Nucleus accumbens (tissue), 56 donors: ENCODE measurements around the gene CINP.
"Not testable (repeated sequence)": the region's sequence is repeated elsewhere in the genome, so short reads cannot be mapped to it uniquely, and the experiment has no call there.

Source experiments
- DNase-seq, 56 donors: peaks; one replicate each; lab custom pipeline; 2025; lab: John Stamatoyannopoulos, UW

The CINP gene

GRCh38 chr14:102356280-102356679 lies 6.4 kb downstream of the CINP start:
- no peak for DNase-seq

- DNase-seq, result no peak
These were observed 9.5 kb downstream of the CINP start for GRCh38 chr14:102353126-102353619.

GRCh38 chr14:102352213-102352612 lies 10.5 kb downstream of the CINP start:
- DNase-seq, result peak in 11 of 56 donors; percentile 8 to 28 (median 20)

- DNase-seq, result not testable (repeated sequence)
These were observed 11.1 kb downstream of the CINP start for GRCh38 chr14:102351593-102351992.

- DNase-seq, result no peak
These were observed 11.7 kb downstream of the CINP start for GRCh38 chr14:102351023-102351422.

- DNase-seq, result no peak
These were observed 14.3 kb downstream of the CINP start for GRCh38 chr14:102348376-102348775.

GRCh38 chr14:102346645-102347044 lies 16.0 kb downstream of the CINP start:
- no peak for DNase-seq

GRCh38 chr14:102345232-102345631 lies 17.5 kb downstream of the CINP start:
- peak in 1 of 56 donors; percentile 21 for DNase-seq

- peak in 54 of 56 donors; percentile 18 to 92 (median 77) for DNase-seq
These were observed 18.2 kb downstream of the CINP start for GRCh38 chr14:102344485-102344884.

GRCh38 chr14:102344084-102344483 lies 18.6 kb downstream of the CINP start:
- peak in 5 of 56 donors; percentile 48 to 57 (median 51) for DNase-seq

- no peak for DNase-seq
These were observed 20.5 kb downstream of the CINP start for GRCh38 chr14:102342238-102342637.

- DNase-seq, result no peak
These were observed 21.1 kb downstream of the CINP start for GRCh38 chr14:102341566-102341965.

GRCh38 chr14:102338724-102339123 lies 24.0 kb downstream of the CINP start:
- DNase-seq, result no peak

GRCh38 chr14:102335163-102335562 lies 27.5 kb downstream of the CINP start:
- no peak for DNase-seq

- DNase-seq, result no peak
These were observed 28.6 kb downstream of the CINP start for GRCh38 chr14:102333795-102334705.

- DNase-seq, result no peak
These were observed 29.3 kb downstream of the CINP start for GRCh38 chr14:102333390-102333789.

- DNase-seq, result no peak
These were observed 31.9 kb downstream of the CINP start for GRCh38 chr14:102330806-102331205.

GRCh38 chr14:102329381-102329780 lies 33.3 kb downstream of the CINP start:
- not testable (repeated sequence) for DNase-seq

GRCh38 chr14:102326583-102326982 lies 36.1 kb downstream of the CINP start:
- DNase-seq, result no peak

- no peak for DNase-seq
These were observed 36.8 kb downstream of the CINP start for GRCh38 chr14:102325791-102326345.

GRCh38 chr14:102323102-102323501 lies 39.6 kb downstream of the CINP start:
- DNase-seq, result peak in 45 of 56 donors; percentile 21 to 88 (median 48)
